HK-2 (cell line): ENCODE data around the gene TFEB.

ENCODE experiments used
- DNase-seq: peaks from one replicate; pipeline ENCODE4 v3.0.0-alpha.2; 2018; ENCODE audit not compliant: unreplicated experiment

The TFEB gene

GRCh38 chr6:41691426-41692079 is 43.9 kb downstream of the TFEB start:
- DNase-seq, result no peak

DNA sequence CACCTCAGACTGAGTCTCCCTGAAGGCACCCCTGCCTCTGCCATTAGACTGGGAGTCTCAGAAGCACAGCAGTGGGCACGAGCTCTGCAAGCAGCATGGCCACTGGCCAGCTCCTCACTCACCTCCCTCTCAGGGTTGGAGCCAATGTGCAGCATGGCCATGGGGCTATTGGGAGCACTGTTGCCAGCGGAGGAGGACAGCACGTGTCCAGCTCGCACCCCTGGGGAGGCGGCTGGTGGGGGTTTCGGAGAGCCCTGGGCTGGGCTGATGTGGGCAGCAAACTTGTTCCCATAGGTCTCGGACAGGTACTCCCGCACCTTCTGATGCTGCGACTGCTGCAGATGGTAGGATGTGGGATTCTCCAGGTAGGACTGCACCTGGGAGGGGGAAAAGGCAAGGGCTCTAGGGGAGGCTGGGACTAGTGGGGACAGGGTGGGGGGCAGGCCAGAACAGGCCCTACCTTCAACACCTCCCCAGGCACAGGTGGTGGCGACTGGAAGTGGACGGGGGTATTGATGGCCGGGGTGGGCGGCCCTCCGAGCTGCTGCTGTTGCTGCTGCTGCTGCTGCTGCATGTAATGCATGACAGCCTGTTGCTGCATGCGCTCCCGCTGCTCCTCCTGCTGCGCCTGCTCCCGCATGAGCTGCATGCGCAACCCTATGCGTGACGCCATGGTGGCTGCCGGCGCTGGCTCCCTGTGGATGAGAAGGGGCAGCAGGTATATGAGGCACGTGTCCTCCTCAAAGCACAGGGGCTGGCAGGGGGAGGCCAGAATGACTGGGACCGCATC is 44.7 kb downstream of the TFEB start:
- DNase-seq, result no peak

GRCh38 chr6:41689171-41690008 is 46.0 kb downstream of the TFEB start:
- no peak for DNase-seq

DNA sequence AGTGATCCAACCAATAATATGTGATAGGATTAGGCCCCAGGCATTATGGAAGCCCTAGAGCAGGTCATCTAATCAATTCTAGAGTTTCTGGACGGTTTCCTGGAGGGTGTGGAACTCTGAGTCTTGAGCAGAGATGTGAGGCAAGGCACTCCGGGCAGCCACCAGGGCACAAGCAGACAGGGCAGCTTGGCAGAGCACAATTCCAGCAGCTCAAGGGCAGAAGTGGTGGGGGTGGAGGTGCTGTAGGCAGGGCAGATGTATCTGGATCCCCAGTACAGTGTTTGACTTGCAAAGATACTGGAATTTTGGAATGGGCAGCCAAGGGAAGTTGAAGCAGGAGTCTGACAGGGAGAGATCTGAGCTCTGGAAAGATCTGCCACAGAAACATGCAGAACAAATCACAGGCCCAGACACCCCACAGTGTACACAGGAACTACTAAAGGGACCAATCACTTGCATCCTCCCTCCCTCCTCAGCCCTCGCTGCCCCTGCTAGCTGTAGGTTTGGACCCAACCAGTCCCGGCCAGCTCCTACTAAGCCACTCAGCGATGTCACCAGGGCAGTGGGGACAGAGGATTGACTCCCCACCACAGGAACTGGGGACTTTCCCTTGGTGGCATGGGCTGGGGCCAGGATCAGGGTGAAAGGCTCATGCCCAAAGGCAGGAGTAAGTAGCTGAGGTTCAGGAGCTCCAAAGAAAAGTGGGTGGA is 47.0 kb downstream of the TFEB start:
- DNase-seq, result no peak

- no peak for DNase-seq
Observed at GRCh38 chr6:41687501-41688175, 47.8 kb downstream of the TFEB start.

GRCh38 chr6:41685641-41686380 is 49.6 kb downstream of the TFEB start:
- no peak for DNase-seq

DNA sequence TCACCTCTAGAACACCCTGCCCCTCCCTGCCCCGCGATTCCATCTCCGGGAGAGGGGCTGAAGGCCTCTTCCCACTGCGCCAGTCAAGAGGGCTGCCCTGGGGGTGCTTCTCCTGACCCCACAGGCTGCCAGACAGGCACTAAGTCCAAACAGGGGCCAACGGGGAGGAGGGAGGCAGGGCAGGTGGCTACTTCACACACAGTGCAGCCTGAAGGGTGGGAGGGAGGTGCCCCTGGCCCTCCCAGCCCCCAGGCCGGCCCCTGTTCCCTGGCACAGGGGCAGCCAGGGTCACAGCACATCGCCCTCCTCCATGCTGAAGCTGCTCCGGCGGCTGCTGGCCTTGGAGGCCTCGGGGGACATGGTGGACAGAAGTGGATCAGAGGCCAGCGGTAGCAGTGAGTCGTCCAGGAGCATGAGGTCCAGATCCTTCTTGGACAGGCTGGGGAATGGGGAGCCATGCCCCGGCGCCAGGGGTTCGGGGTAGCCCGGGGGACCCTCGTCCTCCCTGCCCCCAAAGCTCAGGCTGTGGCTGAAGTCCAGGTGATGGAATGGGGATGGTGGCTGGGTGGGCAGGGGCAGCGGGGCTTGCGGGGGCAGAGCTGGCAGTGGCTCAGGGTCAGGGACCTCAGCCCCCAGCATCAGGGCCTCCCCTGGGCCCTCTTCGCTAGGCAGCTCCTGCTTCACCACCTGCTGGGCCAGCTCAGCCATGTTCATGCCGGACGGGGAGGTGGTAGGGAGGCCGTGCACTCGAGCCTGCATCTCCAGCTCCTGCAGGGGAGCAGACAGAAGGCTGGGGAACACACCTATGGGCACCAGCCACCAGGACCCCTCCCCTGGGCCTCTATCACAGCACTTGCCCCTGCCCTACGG is 50.9 kb downstream of the TFEB start:
- DNase-seq, result no peak

DNA sequence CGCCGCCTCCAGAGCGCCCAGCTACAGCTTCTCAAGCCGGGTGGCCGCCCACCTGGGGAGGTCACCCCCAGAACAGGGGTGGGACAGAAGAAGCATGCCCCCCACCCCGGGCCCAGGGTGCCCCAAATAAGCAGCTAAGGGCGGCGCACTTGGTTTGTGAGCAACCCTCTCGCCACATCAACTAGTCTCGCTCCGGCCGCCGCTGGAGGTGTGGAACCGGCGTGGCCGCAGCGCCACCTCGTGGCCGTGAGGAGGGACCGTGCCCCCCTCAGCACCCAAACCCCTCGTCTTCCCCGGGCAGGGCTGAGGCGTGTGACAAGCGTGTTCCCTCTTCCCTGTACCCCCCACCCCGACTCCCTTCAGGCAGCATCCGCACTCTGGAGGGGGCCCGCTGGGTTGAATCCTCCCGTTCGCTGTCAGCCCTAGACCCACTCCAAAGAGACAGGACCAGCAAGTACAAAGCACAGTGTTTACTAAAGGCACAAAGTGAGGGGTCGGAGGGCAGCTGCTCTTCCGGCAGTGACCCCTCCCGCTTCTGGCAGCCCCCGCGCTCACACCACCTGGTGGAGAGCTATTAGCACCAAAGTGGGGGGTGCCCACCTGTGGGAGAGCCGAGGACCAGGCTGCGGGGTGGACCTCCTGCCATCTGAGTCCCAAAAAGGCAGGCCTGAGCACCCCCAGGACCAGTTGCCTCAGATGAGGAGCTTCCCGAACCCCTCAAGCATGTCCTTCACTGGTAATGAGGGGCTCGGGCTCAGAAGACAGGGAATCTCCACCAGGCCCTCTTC is 51.7 kb downstream of the TFEB start:
- peak; percentile 63 for DNase-seq

GRCh38 chr6:41683273-41683522 is 52.2 kb downstream of the TFEB start:
- DNase-seq, result no peak

DNA sequence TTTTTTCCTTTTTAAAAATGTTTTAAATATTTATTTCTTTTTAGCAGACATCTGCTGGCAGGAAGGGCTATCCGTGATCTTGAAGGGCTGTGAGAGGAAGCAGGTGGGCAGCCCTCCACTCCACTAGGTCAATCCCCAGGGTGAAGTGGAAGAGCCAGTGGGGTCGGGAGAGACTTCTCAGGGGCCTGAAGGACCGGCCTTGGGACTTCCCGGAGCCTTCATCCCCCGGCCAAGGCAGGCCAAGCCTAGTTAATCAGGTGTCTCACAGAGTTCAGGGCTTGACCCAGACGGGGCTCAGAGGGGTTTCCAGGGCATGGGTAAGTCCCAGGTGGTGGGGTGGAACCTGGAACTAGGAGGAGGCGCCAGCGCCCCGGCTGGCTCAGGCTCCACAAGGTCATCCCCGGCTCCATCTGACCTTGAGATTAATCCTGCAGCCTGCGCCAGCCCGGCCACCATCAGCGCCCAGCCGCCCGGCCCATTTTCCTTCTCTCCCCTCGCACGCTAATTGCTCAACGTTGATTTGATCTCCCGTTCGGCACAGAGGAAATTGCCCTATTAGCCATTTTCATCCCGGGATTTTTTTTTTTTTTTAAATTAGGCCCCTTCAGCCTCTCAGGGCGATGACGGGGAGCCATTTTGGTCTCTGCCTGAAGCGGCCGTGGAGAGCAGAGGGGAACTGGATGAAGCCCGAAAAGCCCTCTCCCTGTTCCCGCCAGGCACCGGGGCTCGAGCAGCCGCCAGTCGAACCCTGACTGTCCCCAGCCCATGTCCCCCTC is 52.7 kb downstream of the TFEB start:
- DNase-seq, result no peak

- DNase-seq, result peak; percentile 95
Observed at GRCh38 chr6:41682056-41682477, 53.3 kb downstream of the TFEB start.

- DNase-seq, result no peak
Observed at GRCh38 chr6:41680182-41680965, 55.0 kb downstream of the TFEB start.

GRCh38 chr6:41679696-41680095 is 55.7 kb downstream of the TFEB start:
- no peak for DNase-seq

GRCh38 chr6:41678511-41679084 is 56.8 kb downstream of the TFEB start:
- no peak for DNase-seq

GRCh38 chr6:41677124-41677921 is 58.1 kb downstream of the TFEB start:
- no peak for DNase-seq

- DNase-seq, result no peak
Observed at GRCh38 chr6:41676431-41676830, 59.0 kb downstream of the TFEB start.
